LoVo (cell line): ENCODE data around the gene SWT1.

Experiments used
- DNase-seq: peaks from one replicate; pipeline ENCODE4 v3.0.0-alpha.2; 2016; ENCODE audit warnings: low spot score

SWT1 gene

DNA sequence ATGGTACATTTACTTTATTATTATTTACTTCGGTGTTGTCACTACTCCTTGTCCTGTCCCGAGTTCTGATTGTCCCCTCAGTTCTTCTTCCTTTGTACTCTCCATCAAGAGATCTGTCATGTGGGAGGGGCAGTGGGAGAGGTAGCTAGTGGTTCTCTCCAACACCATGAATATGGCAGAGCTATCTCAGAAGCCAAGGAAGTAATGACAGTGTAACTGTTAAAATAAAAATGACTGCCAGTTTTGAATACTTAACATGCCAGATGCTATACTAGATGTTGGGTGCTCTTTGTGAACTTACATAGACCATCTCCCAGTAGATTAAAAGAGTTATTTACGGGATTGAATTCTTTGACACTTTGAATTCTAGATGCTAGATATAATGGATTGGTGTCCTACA lies 131.5 kb downstream of the SWT1 start:
- DNase-seq, result no peak

DNA sequence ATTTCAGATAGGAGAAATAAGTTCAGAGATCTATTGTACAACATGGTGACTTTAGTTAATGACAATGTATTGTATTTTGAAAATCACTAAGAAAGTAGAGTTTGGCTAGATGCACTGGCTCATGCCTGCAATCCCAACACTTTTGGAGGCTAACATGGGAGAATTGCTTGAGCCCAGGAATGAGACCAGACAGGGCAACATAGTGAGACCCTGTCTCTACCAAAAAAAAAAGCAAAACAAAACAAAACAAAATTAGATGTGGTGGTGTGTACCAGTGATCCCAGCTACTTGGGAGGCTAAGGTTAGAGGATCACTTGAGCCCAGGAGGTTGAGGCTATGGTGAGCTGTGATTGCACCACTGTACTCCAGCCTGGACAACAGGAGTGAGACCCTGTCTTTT lies 132.9 kb downstream of the SWT1 start:
- DNase-seq, result no peak

DNA sequence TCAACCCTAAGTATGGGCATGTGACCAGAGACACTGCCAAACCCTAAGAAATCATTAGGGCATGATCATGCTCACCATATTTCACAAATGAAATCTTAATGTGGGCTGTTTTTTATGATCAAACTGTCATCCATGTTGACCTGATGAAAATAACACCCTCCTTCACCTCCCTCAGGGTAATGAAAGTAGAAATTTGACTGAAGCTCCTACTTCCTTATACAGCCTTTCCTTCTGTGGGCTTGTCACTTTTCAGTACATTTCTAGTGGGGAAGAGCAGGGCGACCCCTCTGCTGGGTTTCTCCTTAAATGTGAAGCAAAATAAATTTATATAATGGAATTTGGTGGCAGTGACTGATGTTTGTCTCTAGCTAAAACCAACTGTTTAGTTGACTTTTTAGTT lies 134.2 kb downstream of the SWT1 start:
- DNase-seq, result no peak

GRCh38 chr1:185291652-185292051 lies 134.7 kb downstream of the SWT1 start:
- DNase-seq, result no peak

DNA sequence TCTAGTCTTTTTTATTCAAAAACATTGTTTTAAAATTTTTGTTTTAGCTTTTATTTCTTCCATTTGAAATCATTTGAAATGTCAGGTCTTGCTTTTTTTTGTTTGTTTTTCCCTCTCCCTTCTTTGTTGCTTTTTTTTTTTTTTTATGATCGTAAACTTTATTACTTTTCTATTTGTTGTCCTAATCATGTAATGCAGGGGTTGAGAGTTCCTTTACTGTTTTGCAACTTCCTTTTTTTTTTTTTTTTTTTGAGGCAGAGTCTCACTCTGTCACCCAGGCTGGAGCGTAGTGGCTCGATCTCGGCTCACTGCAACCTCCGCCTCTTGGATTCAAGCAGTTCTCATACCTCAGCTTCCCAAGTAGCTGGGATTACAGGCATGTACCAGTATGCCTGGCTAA lies 135.3 kb downstream of the SWT1 start:
- no peak for DNase-seq

- no peak for DNase-seq
Observed at GRCh38 chr1:185293967-185294542, 137.1 kb downstream of the SWT1 start.

- no peak for DNase-seq
Observed at GRCh38 chr1:185295091-185295490, 138.1 kb downstream of the SWT1 start.

- DNase-seq, result no peak
Observed at GRCh38 chr1:185297982-185298381, 141.0 kb downstream of the SWT1 start.

DNA sequence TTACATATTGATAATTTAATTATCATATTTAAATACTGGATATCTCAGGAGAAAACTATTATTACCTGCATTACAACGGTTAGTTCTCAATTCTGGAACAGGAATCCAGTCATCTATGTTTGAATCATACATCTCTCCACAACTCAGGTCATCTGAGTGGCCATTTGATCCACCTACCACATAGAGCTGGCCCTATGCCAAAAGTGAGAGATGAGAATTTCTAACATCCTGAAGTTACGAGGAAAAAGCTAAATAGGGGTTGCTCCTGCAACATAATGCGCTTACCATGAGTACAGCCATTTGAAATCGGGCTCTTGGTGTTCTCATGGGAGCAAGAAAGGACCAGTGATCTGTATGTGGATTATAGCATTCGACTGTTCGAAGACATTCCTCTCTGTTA lies 143.2 kb downstream of the SWT1 start:
- no peak for DNase-seq

- DNase-seq, result no peak
Observed at GRCh38 chr1:185305419-185305818, 148.5 kb downstream of the SWT1 start.

DNA sequence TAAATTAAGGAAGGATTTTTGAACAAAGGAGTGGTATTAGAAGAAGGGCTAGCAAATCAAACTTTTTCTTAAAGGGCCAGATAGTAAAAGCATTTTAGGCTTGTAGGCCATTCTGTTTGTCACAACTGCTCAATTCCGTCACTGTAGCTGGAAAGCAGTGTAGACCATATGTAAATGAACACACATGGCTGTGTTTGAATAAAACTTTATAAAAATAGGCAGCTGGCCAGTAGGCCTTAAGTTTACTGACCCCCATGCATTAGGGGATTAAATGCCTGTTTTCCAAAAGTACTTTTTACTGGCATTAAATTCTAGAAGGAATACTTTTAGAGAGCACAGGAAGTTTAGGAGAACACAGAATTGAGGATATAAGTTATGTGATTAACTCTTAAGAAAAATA lies 151.2 kb downstream of the SWT1 start:
- no peak for DNase-seq

GRCh38 chr1:185309566-185309965 lies 152.6 kb downstream of the SWT1 start:
- no peak for DNase-seq

DNA sequence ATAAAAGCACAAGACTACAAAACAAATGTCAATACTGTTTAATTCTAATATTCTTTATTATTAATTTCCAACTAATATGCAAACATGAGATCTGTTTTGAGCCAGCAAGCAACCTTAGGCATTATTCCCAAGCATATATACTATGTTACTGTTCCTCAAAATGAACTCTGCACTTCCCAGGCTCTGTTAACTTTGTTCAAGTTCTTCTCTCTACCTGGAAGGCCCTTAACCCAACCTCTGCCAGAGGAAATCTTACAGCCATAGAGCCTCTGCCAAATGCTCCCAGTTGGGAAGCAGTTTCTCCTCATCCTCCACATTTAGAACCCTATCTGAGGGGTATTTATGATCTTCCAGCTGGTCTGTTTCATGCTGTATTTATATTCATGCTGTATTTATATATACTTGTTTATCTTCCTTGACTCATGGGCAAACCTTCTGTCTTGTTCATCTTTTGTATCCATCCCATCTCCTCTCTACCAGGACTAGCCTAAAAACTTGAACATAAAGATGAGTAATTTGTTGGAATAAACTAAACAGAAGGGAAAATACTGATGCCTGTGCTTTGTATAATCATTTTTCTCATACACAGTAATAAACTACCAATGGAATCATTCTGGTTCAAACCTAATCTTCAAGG lies 154.7 kb downstream of the SWT1 start:
- no peak for DNase-seq

GRCh38 chr1:185312361-185313138 lies 155.6 kb downstream of the SWT1 start:
- DNase-seq, result no peak

DNA sequence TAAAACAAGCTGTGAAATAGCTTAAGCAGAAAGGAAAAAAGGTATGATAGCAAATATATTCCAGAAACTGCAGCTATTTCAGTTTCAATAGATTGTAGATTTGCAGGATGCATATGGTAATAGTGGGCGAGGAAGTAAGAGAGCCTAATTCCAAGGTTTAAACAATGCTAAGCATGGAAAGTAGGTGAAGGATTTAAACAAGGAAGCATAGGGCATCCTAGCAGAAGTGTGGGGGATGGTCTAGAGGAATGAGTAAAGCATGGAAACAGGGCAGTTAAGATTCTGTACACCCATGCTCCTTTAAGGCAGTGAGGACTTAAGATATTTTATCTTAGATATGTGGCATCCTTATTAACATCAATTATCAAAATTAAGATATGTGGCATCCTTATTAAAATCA lies 157.4 kb downstream of the SWT1 start:
- DNase-seq, result no peak

- DNase-seq, result peak; percentile 2
Observed at GRCh38 chr1:185315445-185316071, 158.6 kb downstream of the SWT1 start.

DNA sequence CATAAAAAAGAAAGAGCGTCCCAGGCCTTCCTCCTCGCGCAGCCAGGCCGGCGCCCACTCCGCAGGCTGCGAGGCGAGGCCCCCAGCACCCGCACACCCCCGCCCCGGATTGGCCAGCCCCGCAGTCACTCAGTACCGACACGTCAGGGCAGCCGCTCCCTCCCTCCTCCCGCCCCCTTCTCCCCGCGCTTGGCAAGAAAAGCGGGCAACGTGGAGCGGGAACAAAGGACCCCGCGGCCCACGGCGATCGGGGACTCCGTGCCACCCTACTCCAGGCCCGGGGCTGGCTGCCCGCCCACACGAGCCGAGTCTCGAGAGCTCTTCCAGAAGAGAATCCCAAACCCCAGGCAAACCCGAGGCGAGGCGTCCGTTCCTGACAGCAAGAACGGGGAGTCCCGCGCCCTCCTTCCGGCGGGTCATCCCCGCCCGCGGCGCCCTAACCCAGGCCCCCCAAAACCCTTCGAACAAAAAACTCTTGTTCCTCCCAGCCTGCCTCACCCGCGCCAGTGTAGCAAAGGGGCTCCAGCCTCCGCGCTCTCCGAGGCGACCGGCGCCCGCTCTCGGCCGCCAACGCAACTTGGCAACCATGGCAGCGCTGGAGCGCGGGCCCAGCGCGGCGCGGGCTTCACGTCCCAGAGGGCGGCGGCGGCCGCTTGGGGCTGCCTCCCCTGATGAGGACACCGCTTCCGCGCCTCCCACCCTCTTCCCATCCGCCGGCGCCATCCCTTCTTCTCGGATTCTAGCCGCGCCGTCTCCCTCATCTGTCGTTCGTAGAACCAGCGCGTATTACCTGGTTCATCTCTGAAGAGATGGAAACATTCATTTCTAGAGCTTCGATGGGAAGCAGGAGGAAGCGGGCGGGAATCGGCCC lies 159.4 kb downstream of the SWT1 start:
- DNase-seq, result peak; percentile 78

- DNase-seq, result peak; percentile 96
Observed at GRCh38 chr1:185317034-185317885, 160.3 kb downstream of the SWT1 start, which contains the start of gene IVNS1ABP. TSS of gene IVNS1ABP (minus strand) at chr1:185317243. CDS start at chr1:185309493, 7,750 bp downstream.

DNA sequence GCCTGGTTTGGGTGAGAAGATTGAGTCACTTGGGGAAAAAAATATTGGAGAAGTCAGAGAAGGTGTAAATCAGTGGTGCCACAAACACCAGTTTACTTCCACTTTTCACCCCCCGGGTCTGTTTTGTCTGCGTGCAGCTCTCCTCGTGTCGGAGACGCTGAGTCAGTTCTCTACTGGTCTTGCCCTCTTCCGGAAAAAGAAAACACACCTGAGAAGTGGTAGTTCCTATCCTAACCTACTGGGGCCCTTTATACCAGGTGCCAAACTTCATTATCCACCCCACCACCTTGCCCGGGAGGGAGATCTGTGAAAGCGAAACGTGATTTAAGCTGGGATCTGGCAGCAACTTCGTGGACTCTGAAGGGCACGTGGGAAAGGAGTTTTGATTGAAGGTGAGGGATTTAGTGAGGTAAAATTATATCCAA lies 160.9 kb downstream of the SWT1 start:
- peak; percentile 58 for DNase-seq

DNA sequence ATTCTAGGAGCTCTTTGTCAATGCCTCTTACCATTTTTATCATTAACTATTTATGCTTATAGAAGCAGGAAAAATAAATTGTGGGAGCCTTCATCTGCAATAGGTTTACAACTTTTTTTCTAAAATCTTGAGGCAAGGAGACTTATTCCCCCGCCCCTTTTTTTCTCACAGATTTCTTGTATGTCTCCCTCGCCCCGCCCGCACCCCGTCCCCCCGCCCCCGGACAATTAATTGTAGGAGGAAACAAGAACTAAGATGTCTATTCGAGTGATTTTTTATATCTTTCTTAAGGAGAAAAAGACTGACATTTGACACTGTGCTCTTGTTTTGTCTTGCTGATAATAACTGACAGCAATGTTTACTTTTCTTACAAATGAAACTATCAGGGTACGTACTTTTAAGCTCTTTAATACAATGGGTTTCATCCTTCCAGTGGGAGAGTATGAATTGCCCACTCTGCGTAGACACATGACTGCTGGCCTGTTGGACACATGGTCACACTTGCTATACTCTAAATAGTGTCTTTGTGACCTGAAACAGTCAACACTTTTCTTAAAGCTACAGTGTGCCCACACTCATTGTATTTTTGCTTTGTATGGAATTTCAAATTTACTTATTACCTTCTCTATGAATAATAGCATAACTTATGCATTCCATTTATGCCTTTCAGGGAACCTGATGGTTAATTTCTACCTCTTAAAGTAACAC lies 161.6 kb downstream of the SWT1 start:
- DNase-seq, result no peak
